ENCODE results near the gene PTPN20.

The PTPN20 gene

GRCh38 chr10:47049056-47049851 is 138.0 kb downstream of the PTPN20 start:
- H3K36me3 ChIP-seq (ENCODE audit: insufficient read depth, low read length), result no peaks in the 10 kb centered on the region
- H3K27ac ChIP-seq (ENCODE audit: low read depth, low read length, poor library complexity, severe bottlenecking), result no peak overlapping the region
- TF ChIP-seq EZH2 (IDR thresholded peaks at IDR 0.05; ENCODE audit: borderline replicate concordance, low read length), result no peak
- no peak for TF ChIP-seq CTCF (IDR thresholded peaks at IDR 0.05; ENCODE audit: low read length)
- H2AFZ ChIP-seq (ENCODE audit: low read length), result no peak overlapping the region
- H3F3A ChIP-seq (ENCODE audit: insufficient read depth, low read length), result no peaks in the 10 kb centered on the region
- H3K27me3 ChIP-seq (ENCODE audit: insufficient read depth, low read length), result no peaks in the 10 kb centered on the region
- H3K9me3 ChIP-seq (ENCODE audit: low read length), result no peaks in the 10 kb centered on the region
- no peak overlapping the region for H3K4me3 ChIP-seq (ENCODE audit: low read depth, low read length, poor library complexity, severe bottlenecking)
- H3K4me1 ChIP-seq (ENCODE audit: insufficient read depth, low read length, severe bottlenecking), result no peaks in the 10 kb centered on the region
- no peak overlapping the region for H3K4me2 ChIP-seq (ENCODE audit: low read length)
- H3K9me2 ChIP-seq (ENCODE audit: low read depth, low read length), result no peaks in the 10 kb centered on the region
- H4K20me1 ChIP-seq (ENCODE audit: insufficient read depth, low read length), result no peaks in the 10 kb centered on the region
- no peak overlapping the region for H3K9ac ChIP-seq (ENCODE audit: low read length)
- H3K79me2 ChIP-seq (ENCODE audit: insufficient read depth, low read length), result no peaks in the 10 kb centered on the region

GRCh38 chr10:47049906-47050305 is 138.7 kb downstream of the PTPN20 start:
- no peak overlapping the region for H3K9ac ChIP-seq (ENCODE audit: low read length)
- TF ChIP-seq CTCF (IDR thresholded peaks at IDR 0.05; ENCODE audit: low read length) (no peak), EZH2 (IDR thresholded peaks at IDR 0.05; ENCODE audit: borderline replicate concordance, low read length) (no peak)
- no peak overlapping the region for H2AFZ ChIP-seq (ENCODE audit: low read length)
- no peaks in the 10 kb centered on the region for H3K27me3 ChIP-seq (ENCODE audit: insufficient read depth, low read length)
- no peaks in the 10 kb centered on the region for H3K36me3 ChIP-seq (ENCODE audit: insufficient read depth, low read length)
- H3K4me2 ChIP-seq (ENCODE audit: low read length), result no peak overlapping the region
- H3K79me2 ChIP-seq (ENCODE audit: insufficient read depth, low read length), result no peaks in the 10 kb centered on the region
- H3K9me3 ChIP-seq (ENCODE audit: low read length), result no peaks in the 10 kb centered on the region
- no peak overlapping the region for H3K4me3 ChIP-seq (ENCODE audit: low read depth, low read length, poor library complexity, severe bottlenecking)
- no peaks in the 10 kb centered on the region for H3F3A ChIP-seq (ENCODE audit: insufficient read depth, low read length)
- no peaks in the 10 kb centered on the region for H4K20me1 ChIP-seq (ENCODE audit: insufficient read depth, low read length)
- H3K27ac ChIP-seq (ENCODE audit: low read depth, low read length, poor library complexity, severe bottlenecking), result no peak overlapping the region
- no peaks in the 10 kb centered on the region for H3K4me1 ChIP-seq (ENCODE audit: insufficient read depth, low read length, severe bottlenecking)
- no peaks in the 10 kb centered on the region for H3K9me2 ChIP-seq (ENCODE audit: low read depth, low read length)

- Histone ChIP-seq H2AFZ (ENCODE audit: low read length) (no peak overlapping the region), H3K4me3 (ENCODE audit: low read depth, low read length, poor library complexity, severe bottlenecking) (no peak overlapping the region), H3F3A (ENCODE audit: insufficient read depth, low read length) (no peaks in the 10 kb centered on the region), H3K27me3 (ENCODE audit: insufficient read depth, low read length) (no peaks in the 10 kb centered on the region), H3K79me2 (ENCODE audit: insufficient read depth, low read length) (no peaks in the 10 kb centered on the region), H3K9me2 (ENCODE audit: low read depth, low read length) (no peaks in the 10 kb centered on the region), H3K9me3 (ENCODE audit: low read length) (no peaks in the 10 kb centered on the region), H4K20me1 (ENCODE audit: insufficient read depth, low read length) (no peaks in the 10 kb centered on the region), H3K4me1 (ENCODE audit: insufficient read depth, low read length, severe bottlenecking) (no peaks in the 10 kb centered on the region), H3K9ac (ENCODE audit: low read length) (no peak overlapping the region), H3K4me2 (ENCODE audit: low read length) (no peak overlapping the region), H3K27ac (ENCODE audit: low read depth, low read length, poor library complexity, severe bottlenecking) (no peak overlapping the region), H3K36me3 (ENCODE audit: insufficient read depth, low read length) (no peaks in the 10 kb centered on the region)
- TF ChIP-seq EZH2 (IDR thresholded peaks at IDR 0.05; ENCODE audit: borderline replicate concordance, low read length) (no peak), CTCF (IDR thresholded peaks at IDR 0.05; ENCODE audit: low read length) (no peak)
These were observed 139.6 kb downstream of the PTPN20 start for GRCh38 chr10:47050618-47051455.
